22Rv1 (cell line): ENCODE data around the gene ARID1B.

ENCODE experiments used
- H3K27ac ChIP-seq: fragments of 450-650 bp; 2 replicates; pipeline ENCODE4 v1.5.1; 2017
- ZFX ChIP-seq: fragments of 450-650 bp; IDR thresholded peaks from 2 replicates; pipeline ENCODE4 v1.6.1; 2017; ENCODE audit warnings: antibody characterized with exemption, borderline replicate concordance
- TF ChIP-seq, protein P1 (sequence below): fragments of 450-650 bp; IDR thresholded peaks from 2 replicates; pipeline ENCODE4 v1.5.1; 2017; ENCODE audit warnings: mild to moderate bottlenecking

Gene ARID1B

DNA sequence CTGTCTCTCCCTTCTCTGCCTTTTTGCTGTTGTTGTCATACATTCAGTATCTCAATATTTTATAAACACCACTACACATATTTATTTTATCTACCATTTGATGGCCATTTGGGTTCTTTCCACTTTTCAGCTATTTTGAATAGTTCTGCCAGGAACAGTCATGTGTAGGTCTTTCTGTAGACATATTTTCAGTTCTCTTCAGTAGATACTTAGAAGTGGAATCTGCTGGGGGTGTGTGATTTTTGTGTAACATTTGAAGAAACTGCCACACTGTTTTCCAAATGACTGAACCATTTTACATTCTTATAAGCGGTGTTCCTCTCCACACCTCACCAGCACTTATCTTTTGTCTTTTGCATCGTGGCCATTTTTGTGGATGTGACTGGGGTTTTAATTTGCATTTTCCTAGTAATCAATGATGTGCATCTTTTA, 197.7 kb downstream of the ARID1B start:
- TF ChIP-seq, protein P1, sequence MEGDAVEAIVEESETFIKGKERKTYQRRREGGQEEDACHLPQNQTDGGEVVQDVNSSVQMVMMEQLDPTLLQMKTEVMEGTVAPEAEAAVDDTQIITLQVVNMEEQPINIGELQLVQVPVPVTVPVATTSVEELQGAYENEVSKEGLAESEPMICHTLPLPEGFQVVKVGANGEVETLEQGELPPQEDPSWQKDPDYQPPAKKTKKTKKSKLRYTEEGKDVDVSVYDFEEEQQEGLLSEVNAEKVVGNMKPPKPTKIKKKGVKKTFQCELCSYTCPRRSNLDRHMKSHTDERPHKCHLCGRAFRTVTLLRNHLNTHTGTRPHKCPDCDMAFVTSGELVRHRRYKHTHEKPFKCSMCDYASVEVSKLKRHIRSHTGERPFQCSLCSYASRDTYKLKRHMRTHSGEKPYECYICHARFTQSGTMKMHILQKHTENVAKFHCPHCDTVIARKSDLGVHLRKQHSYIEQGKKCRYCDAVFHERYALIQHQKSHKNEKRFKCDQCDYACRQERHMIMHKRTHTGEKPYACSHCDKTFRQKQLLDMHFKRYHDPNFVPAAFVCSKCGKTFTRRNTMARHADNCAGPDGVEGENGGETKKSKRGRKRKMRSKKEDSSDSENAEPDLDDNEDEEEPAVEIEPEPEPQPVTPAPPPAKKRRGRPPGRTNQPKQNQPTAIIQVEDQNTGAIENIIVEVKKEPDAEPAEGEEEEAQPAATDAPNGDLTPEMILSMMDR = no peak
- no peak overlapping the region for H3K27ac ChIP-seq

DNA sequence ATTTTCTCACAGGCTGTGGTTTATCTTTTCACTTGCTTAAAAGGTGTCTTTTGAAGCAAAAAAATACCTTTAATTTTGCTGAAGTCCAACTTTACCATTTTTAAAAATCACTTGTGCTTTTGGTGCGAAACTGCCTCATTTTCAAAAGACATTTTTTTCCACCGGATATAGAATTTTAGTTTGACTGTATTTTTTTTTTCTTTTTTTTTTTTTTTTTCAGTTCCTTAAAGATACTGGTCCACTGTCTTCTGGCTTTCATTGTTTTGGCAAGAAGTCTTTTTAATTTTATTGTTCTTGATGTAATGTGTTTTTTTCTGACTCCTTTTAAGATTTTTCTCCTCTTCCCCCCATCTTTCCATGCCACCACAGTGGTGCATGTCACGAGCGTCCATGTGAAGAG, 198.2 kb downstream of the ARID1B start:
- TF ChIP-seq, protein P1 = no peak
- TF ChIP-seq ZFX = no peak
- no peak overlapping the region for H3K27ac ChIP-seq

DNA sequence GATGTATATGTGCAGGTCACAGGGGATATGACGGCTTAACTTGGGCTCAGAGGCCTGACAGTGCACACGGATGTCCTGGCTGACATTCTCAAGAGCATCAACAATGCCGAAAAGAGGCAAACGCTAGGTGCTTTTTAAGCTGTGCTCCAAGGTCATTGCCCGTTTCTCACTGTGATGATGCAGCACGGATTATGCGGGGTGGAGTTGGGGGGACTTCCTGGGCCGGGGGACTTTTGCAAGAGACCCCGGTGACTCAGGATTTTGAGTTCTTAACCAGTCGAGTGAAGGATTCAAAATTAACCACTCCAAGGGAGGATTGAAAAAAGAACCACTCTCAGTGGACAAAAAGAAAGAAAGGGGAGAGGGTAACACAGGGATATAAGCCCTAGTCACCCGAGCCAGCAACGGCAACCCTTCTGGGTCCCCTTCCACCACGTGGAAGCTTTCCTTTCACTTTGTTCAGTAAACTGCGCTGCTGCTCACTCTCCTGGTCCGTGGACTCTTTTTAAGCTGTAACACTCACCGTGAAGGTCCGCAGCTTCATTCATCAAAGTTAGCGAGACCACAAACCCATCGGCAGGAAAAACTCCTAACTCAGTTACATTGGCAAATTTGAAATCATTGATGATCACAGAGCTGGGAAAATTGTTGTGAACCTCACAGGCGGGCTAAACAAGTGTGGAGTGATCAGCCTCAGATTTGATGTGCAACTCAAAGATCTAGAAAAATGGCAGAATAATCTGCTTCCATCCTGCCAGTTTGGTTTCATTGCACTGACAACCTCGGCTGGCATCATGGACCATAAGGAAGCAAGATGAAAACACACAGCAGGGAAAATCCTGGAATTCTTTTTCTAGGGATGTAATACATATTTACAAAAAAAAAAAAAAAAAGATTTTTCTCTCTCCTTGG, 199.3 kb downstream of the ARID1B start:
- no peak for TF ChIP-seq ZFX
- TF ChIP-seq, protein P1 = no peak
- no peak overlapping the region for H3K27ac ChIP-seq

DNA sequence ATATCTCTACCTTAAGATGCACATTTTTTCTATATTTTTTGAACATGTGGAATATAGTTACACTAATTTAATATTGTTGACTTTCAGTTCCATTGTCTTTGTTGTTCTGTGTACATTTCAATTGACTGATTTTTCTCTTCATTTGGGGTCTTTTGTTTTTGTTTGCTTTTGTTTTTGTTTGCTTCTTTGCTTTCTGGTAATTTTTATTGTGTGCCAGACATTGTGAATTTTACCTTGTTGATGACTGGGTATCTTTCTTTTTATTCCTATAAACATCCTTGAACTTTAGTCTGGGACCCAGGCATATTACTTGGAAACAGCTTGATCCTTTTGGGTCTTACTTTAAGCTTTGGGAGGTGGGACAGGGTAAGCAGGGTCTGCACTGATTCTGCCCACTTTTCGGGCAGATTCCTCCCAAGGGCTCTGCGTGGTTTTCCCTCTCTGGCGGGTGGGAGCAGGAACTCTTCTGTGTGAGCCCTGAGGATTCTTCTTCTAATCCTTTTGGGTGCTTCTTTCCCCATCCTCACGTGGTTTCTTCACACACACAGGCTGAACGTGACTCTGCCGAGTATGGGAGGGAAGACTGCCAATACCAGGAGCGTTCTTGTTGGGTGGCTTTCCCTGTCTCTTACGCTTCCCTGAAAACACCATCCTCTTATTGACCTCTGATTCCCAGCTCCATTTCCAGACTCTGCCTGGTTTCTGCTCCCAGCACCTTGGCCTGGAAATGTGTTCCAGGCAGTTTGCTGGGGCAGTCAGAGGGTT, 200.5 kb downstream of the ARID1B start:
- TF ChIP-seq, protein P1 = no peak
- no peak for TF ChIP-seq ZFX

DNA sequence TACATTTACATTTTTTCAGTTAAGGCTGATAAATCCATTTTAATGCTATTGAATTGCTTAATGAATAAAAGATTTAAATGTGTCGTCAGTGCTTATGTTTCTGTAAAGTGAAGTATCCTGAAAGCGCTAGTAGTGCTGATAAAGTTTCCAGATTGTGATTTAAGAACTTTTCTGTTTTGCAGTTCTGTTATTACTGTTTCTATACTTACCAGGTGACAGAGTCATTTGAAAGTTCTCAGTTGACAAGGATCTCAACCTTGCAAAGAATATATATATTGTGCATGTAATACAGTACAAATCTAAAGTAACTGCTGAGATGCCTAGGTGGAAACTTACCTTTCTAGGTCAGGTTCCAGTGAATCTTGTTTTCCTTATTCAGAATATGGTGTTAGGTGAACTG, 201.8 kb downstream of the ARID1B start:
- TF ChIP-seq, protein P1 = no peak
- no peak for TF ChIP-seq ZFX
- no peak overlapping the region for H3K27ac ChIP-seq

More for the DNA sequence above, 200.5 kb downstream of the ARID1B start:
- H3K27ac ChIP-seq = no peak overlapping the region

DNA sequence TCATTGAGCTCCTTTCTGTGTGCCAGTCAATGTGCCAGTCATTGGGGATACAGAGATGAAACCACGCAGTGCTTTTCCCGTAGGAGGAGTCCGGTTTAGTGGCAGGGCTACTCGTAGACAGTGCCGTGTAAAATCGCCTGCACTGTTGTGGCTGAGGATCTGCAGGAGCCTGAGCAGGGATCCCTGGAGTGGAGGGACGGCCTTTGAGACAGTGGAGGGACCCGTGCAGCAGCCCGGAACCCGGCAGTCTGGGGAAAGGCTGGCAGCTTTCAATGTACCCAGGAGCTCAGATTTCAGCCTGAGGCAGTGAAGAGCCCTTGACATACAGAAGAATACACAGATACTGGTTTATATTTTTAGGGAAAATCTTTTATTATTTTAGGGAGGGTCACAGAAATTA, 203.3 kb downstream of the ARID1B start:
- peak overlapping the region; percentile 15; the same call in 1 of the 2 replicates for H3K27ac ChIP-seq
- TF ChIP-seq, protein P1 = no peak
- no peak for TF ChIP-seq ZFX

DNA sequence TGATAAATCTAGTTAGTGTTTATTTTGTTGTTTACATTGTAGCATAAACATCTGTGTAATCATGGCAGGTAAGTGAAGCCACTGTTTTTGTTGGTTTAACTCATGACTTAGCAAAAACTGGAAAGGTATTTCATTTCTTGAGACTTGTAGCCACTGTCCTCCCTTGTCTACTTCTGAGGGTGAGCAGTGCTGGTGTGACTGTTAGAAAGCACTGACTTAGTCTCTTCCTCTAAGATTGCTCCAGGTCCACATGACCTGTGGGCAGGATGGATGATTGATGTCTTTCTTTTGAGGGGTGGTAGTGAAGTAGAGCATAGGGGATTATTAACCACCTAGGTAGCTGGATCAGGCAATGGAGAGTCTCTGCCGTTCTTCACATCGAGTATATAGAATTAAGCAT, 203.8 kb downstream of the ARID1B start:
- TF ChIP-seq, protein P1 = no peak
- no peak for TF ChIP-seq ZFX
- H3K27ac ChIP-seq = no peak overlapping the region
